Activated T-cell treated with anti-CD3 and anti-CD28 coated beads, Interleukin-2, amount 50 U/mL, for 48 hours (primary cell): ENCODE measurements around the gene GSN.
A peak's percentile ranks its signal among the peaks of the same experiment; 100 is the strongest.

Experiments used
- DNase-seq, 2 experiments: peaks; one replicate each; pipeline ENCODE4 v3.0.0-alpha.2; 2020

Gene GSN

DNA sequence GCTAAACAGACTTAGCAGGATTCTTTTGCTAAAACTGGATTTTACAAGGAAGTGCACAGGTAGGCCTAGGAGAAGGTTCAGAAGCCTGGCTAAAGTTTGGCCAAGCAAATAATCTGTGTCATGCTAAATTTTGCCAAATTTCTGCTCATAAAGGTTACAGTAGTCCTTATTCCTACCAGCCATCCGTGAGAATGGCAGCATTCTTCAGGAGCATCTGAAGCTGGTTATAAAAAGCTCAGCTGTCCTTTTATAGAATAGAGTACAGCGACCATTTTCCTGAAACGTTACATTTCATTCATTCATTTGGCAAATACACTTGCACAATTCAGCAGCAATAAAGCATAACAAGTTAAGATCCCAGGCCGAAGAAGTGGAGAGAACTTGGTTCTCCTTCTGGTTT lies 6.9 kb downstream of the GSN start:
- no peak for DNase-seq

DNA sequence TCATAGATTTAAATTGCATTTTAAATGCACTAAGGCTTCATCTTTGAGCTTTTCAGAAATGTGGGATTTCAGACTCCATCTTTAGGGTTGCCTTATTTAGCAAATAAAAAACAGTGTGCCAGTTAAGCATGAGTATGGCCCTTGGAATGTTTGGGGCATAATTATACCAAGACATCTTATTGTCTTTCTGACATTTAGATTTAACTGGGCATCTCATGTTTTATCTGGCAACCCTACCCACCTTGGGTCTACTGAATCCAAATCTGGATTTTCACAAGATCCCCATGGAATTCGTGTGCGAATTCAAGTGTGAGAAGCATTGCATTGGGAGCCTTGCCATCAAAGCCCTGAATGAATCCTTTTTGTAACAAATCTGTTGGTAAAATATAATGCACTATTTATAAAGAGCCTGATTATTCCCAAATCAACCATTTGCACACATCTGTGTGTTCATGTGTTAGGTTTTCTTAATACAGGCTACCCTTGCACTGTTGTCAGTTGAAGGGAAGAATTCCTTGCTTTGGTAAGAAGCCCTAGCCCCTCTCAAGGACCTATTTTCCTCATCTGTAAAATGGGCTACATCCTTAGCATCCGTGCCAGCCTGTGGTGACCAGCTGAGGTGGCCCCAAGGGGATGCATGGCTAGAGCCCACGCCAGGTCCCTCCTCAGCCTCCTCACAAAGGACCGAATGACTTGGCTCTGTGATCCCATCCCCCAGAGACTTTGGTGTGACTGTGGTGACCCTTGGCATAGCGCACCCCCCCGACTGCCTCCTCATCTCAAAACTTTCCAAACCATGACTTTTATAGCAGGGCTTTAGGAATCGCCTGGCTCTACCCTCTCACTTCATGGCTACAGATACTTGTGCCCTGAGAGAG lies 8.1 kb downstream of the GSN start:
- DNase-seq: no peak

DNA sequence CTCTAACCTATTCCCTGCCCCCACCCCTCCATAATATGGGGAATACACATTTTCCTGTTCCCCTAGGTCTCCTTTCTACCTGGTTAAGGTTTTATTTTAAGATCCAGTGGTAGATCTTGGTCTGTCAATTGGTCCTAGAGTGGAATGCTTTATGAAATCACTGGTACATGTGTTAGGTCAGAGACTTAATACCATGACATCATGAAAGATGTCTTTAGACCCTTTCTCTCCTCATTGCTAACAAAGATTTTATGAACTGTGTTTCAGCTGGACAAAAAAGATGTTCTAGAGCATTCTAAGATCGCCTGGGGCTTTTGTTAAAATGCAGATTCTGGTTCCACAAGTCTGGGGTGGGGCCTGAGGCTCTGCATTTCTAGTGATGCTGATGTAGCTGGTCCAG lies 9.1 kb downstream of the GSN start:
- DNase-seq: no peak

DNA sequence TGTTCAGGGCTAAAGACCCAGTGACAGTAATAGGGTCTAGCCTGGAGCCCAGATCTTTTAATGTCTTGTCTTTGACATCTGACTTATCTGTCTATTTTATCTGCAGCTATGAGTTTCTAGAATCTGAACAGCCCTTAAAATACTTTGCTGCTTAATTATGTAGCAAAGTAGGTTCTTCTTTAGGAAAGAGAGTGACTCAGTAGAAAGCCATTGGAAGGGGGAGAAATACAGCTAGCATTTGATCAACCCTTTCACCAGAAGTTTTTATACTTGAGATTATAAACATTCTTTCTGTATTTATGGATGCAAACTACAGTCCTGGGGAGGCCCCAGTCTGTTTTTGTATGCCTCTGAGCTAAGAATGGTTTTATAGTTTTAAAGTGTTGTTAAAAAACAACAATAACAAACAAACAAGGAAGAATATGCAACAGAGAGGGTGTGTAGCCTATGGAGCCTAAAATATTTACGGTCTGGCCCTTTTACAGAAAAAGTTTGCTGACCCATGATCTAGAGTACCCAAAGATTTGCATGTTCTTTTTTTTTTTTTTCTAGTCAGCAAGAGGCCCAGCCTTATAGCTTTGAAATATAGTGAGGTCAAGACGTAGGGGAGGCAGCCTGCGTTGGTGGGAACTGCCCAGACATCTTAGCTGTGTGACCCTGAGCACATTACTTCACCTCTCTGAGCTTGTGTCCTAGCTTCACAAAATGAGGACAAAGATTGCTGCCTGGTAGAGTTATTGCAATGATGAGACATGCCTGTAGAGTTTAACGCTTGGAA lies 9.7 kb downstream of the GSN start:
- DNase-seq: no peak

DNA sequence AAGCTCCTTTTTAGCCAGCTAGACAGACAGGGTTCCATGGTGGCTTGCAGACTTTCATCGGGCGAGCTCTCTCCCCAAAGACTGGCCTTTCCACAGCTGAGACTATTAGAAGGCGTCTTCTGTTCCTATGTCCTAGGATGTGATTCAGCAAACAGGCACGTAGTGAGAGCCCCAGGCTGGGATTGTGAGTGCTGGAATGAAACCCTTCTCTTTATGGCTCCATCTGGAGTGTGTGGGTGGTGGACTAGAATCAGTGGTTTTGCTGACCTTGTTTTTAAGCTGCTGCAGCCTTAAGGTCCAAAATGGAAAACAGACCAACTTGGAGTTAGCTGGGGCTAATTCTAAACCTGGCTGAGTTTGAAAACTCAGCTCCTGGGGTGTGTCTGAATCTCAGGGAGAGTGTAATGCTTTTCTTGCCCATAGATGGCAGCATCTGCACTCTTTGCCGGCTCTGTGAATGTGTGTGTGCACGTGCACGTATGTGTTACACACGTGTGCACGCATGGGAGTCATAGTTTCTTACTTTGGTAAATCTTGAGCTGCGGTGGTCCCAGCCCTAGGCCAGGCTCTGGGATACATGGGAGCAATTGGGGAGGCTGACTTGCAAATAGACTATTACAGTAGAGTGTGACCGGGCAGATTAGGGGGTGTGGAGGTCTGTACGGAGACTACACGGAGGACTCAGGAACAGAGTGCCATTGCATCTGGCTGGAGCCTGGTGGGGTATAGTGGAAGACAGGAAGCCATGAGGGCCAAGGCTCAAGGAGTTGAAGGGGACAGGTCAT lies 10.7 kb downstream of the GSN start:
- peak; percentile 52 to 63 for DNase-seq

DNA sequence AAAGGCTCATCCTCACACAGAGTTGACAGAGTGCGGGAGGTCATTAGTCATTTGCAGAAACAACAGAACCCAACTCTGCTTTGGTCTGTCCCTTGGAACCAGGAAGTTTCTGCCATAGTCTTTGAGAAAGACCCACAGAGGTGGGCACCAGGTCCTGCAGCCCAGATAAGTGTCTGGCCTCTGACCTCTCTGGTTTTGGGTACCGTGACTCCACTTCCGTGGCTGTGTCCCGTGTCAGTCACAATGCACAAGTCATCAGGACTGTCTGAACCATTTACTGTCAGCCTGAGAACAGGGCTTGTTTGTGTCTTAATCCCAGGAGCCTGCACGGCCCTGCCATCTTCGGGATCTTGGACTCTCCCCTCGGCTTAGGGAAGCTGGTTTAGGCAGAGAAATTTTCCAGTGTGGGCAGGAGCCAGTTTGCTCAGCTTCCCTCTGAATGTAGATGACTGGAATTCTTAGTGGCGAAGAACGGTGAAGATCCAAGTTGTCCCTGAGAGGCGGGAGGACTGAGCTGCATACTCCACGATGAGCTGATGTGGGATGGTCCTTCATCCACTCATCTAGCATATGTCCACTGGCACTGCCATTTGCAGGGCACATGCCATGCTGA lies 11.9 kb downstream of the GSN start:
- no peak for DNase-seq

DNA sequence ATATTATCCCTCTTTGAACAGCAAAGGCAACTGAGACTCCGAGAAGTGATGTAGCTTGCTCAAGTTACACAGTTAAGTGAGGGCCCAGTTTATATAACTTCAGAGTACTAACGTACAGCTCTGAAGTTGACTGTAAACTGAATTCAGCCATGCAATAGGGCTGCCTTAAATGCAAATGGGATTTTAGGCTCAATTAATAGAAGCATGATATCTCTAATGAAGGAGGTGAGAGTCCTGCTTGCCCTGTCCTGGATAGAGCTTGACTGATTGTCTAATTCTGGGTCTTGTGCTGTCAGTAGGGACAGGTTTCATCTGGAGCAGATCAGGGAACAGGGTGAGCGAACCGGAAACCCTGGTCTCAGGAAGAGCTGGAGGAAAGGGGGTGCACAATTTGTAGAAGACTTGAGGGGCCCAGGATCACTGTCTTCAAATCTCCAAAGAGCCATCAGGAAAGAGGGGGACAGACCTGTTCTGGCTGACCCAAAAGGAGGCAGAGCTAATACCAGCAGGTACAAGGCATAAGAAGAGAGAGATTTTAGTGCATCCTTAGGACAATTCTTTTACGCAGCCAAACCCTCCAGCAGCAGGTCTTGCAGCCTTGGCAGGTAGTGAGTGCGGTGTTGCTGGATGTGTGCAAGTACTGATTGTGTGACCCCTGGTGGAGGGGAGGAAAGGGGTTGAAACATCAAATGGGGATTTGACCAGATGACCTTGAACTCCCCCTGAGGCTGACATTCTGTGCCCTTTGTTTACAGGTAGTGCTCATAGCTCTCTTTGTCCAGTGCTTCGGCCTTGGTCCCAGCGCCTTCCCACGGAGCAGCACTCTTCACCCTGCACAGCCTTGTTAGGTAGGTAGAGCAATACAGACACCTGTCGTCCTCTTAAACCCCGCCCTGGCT lies 13.0 kb downstream of the GSN start:
- no peak for DNase-seq

DNA sequence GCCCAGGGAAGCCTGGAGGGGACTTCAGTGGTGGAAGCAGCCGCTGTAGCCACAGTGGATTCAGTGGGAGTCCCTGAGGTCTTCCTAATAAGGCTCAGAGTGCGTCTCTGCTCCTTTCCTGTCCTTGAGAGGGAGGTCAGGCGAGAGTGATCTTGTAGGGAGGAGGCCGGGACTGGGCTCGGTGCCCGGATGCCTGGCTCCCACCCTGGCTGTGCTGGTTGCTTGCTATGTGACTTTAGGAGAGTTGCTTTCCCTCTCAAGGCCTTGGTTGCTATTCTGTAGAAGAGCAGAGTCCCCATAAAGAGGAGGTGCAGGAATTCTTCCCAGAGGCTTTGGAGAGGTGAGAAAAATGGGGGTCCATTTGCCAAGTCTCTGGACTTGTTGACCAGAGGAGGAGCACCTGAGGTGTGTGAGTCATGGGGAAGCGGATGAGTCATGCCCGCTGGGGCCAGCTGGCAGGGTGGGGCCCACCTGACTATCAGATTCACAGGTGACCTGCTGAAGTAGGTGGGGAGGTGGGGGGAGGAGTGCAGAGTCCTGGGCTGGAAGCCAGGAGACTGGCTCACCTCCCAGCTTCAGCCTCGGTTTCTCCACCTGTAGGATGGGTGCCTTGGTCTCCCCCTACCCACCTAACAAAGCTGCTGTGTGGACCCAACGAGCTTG lies 13.8 kb downstream of the GSN start:
- no peak for DNase-seq

DNA sequence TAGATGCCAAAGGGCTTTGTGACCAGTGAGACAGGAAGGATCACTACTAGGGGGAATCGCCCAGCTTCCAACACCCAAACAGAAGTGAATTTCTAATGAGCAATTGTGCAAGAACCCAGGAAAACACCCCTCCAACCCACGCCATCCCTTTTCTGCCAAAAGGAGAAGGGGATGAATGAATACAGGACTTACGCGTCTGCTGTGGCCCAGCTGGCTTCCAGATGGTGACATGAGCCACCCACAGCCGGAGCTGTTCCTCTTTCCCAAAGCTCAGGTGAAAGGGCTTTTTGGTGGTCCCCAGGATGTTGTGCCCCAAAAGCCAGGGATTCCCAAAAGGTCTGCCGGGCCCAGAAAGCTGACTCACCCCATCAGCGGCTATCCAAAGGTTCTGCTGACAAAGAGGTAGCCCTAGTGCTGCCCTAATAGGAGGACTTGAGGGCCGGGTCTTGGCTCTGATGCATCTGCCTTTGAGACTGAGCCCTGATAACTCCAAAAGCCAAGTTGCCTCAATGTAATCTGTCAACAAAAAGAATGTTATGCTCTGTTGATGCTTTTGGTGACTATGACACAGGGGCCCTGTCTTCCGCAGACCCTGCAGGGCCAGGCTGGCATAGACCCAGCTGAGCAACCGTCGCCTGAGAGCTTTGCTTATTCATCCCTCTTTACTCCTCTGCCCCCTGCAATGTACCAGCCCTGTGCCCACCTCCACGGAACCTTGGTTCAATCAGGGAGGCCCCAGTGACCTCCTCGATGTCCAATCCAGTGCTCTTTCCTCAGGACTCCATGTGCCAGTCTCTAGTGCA lies 14.5 kb downstream of the GSN start:
- DNase-seq: no peak

DNA sequence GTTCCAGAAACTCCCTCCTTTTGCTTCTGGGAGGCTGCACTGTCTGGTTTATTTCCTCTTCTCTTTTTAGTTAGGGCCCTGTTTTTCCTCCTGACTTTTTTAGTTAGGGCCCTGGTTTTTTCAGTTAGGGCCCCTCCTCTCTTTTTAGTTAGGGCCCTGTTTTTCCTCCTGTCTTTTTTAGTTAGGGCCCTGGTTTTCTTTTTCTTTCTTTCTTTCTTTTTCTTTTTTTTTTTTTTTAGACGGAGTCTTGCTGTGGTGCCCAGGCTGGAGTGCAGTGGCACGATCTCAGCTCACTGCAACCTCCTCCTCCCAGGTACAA lies 15.1 kb downstream of the GSN start:
- no peak for DNase-seq

DNA sequence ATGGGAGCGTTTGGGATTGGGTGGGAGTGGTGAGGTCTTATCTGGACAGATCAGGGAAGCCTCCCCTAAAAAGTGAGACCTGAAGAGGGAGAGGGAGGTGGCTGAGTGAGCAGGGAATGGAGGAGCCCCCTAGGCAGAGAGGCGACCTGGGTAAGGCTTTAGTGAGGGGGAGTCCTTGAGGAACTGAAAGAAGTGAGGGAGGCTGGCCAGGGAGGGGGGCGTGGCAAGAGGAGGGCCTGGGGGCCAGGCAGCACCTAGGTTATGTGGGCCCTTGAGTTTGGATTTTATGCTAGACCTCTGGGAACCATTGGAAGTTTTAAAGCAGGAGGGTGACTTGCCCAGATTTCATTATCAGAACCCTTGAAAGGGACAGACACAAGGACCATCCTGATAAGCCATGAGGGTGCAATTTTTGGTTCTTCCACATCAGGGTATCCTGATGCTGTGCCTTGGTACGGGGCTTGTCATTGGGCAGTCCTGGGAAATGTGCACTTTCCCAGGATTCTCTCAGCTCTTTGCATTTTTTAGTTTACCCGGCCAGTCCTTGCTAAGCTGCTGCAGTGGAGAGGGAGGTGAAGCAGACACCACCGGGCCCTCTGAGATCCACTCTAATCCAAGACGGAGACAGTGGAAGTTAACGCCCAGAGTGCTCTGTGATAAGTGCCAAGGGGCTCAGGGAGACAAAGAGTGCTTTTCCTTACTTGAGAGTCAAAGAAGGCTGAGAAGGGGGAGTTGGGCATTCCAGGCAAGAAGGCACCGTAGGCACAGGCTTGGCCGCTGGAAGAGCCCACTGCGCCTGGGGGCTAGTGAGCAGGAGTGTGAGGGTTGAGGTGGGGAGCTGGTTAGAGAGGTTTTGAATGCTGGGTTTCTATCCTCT lies 16.1 kb downstream of the GSN start:
- no peak for DNase-seq

DNA sequence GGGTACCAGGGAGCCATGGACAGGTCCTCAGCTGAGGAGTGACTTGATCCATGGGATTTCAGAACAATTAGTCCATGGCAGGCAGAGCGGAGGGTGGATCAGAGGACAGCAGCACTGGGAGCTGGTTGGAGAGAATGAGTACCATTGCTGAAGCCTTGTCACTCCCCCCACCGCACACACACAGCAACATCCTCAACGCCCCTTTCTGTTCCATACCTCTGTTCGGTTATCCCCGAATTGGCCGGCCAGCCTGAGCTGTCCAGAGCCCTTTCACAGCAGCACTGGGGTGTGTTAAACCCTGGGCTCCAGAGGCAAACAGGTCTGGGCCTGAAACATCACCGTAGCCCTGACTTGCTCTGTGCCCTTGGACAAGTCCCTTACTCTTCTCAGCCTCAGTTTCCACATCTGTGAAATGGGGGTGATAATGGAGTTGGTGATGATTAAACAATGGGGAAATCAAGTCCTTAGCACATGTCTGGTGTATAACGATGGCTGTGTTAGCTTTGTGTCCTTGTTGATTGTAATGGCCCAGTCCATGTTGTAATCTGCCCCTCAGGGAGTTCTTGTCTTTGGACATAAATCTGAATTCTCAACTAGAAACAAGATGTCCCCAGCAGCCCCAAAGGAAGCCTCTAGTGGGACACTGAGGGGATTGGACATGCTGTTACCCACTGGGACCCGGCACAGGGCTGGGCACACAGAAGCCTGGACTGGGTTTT lies 16.9 kb downstream of the GSN start:
- no peak for DNase-seq

DNA sequence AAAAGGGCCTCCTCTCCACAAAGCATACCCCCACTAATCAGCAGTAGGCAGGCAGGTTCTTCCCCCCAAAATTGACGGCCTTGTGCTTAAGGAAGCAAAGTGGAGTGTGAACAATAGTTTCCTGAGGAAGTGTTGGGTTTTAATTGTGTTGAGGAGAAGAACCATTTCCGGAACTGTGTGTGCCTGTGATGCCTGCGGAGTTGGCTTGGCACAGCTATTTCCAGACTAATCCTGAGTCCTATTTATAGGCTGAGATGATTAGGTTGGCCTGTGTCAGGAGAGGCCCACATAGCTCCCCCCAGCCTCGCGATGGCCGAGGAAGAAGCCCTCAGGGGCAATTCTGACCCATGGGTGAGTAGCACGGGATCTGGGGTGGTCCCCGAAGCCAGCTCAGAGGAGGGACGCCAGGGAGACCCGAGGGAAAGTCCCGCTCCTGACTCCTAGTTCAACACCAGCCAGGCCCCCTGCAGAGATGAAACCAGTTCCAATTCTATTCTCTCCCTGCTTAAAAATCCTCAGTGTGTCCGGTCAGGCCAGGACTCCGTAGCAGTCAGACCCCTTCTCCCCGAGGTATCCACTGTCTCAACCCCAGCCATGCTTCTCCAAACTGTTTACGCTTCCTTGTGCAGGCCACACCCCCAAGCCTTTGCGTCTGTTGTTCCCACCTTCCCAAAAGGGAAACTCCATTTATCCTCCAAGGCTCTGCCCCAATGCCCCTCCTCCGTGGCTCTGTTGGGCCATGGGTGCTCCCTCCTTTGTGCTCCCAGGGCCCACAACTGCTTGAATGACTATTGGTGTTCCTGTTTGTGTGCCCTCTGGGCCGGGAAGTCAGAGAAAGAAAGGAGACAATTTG lies 18.1 kb downstream of the GSN start:
- DNase-seq: no peak

DNA sequence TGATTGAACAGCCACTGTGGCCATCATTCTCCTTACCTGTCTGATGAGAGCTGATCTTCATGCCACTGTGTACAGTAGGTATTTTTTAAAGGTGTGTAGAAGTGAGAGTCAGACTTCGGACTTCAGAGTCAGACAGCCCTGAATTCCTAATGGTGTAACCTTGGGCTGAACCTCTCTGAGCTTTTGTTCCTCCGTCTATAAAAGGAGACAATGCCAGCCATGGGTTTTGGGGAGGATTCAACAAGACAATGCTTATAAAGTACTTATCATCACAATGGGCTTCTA lies 18.7 kb downstream of the GSN start:
- DNase-seq: no peak

DNA sequence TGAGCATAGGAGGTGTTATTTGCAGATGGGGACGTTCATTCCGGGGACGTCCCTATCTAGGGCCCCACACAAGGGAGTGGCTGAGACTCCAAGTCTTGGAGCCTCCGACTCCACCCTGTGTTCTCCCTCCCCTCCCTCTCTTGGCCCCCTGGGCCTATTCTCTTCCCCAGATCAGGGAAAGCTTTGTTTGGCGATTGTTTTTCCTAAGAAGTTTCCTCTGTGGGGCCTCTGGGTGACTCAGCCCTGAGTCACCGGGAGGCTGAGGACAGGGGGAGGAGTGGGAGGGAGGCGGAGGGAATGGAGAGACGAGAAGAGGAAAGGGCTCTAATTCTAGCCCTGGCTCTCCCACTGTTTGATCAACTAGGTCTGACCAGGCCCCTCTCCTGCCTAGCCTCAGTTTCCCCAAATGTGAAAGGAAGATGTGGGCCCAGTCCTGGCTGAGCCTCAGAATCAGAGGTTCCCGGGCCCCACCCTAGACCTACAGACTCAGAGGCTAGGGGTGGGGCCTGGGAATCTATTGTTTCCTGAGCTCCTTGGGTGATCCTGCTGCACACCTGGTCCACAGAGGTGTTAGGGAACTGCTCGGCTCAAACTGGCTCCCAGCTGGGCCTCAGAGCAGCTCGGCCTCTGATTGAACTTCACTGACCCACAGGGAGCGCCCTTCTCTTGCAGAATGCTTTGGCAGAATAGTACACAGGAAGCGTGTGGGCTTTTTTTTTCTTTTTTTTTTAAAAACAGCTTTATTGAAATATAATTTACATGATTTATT lies 19.2 kb downstream of the GSN start:
- peak; percentile 55 to 57 for DNase-seq

DNA sequence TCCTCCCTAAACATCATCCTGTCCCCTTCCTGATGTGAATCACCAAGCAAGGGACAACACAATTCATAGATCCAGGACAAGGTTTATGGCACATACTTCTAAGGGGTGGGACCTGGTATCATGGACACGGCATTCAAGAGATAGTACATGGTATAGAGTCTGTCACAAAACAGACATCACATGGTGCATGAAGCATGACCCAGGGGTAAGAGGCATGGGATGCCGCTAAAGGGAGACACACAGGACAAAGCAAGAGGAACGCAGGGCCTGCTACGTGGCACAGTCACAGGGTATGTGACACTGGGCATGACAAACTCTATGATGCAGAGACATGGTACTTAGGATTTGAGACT lies 20.7 kb downstream of the GSN start:
- DNase-seq: no peak

DNA sequence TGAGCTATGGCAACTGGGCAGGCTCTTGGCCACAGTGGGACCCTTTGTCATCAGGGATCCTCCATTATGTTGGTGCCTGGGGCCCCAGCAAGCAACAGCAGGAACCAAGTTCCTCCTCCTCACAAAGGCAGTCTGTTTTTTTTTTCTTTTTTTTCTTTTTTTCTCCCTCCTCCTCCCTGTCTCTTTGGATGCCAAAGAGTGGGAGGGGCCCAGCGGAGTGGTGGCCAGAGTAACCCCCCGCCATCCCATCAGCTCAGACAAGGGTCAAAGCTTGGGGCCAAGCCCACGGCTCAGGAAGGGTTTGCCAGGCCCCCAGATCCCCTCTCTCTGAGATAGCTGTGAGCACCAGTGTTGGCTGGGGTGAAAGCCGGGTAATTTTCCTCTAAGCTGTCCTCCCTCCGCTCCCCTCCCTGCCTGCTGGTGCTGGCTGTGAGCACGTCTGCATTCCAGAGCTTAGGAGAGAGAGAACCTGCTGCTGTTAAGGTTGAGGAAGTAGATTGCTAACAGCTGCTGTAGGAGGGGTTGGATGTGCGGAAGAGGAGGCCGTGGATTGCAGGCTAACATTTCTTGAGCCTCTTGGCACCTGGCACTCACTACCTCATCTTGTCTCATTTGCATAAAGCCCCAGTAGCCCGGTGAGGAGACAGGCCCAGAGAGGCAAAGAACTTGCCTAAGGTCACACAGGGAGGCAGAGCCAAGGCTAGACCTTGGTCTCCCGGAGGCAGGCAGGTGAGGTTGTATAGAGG lies 21.2 kb downstream of the GSN start:
- DNase-seq: no peak
